Hepatocyte (in vitro differentiated cells): ENCODE measurements around the gene S100A6.

Experiments
- EZH2phosphoT487 ChIP-seq: fragments of 200-600 bp; sonication (generic); IDR thresholded peaks from one replicate; pipeline ENCODE4 v1.6.1; 2018; ENCODE audit warnings: antibody characterized with exemption, mild to moderate bottlenecking, low read depth, moderate library complexity; ENCODE audit not compliant: unreplicated experiment, severe bottlenecking
- TF ChIP-seq, protein P1 (sequence below): fragments of 200-600 bp; sonication (generic); IDR thresholded peaks from 2 replicates; pipeline ENCODE4 v1.5.1; 2016; ENCODE audit warnings: antibody characterized with exemption, mild to moderate bottlenecking; ENCODE audit not compliant: poor library complexity

DNA sequence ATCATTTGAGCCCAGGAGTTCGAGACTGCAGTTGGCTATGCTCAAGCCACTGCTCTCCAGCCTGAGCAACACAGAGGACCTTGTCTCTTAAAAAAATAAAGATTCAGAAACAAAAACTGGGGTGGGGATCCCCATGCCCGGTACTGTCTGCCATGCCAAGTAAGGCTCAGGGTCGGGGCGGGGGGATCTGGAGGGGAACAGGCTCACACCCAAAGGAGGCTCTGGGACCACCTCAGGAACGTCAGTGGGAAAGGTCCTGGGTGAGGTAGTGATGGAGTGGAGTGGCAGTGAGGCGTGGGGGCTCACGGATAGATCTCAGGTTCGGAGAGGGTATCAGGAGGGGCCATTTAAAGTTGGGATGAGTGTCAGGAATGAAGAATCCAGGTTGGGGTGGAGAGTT lies 10.6 kb upstream of the S100A6 start:
- TF ChIP-seq, protein P1, sequence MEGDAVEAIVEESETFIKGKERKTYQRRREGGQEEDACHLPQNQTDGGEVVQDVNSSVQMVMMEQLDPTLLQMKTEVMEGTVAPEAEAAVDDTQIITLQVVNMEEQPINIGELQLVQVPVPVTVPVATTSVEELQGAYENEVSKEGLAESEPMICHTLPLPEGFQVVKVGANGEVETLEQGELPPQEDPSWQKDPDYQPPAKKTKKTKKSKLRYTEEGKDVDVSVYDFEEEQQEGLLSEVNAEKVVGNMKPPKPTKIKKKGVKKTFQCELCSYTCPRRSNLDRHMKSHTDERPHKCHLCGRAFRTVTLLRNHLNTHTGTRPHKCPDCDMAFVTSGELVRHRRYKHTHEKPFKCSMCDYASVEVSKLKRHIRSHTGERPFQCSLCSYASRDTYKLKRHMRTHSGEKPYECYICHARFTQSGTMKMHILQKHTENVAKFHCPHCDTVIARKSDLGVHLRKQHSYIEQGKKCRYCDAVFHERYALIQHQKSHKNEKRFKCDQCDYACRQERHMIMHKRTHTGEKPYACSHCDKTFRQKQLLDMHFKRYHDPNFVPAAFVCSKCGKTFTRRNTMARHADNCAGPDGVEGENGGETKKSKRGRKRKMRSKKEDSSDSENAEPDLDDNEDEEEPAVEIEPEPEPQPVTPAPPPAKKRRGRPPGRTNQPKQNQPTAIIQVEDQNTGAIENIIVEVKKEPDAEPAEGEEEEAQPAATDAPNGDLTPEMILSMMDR = no peak
- TF ChIP-seq EZH2phosphoT487 = no peak
